Measurements from ENCODE around the gene MGAT1. TPM values are rescaled to one million over a fixed set of nuclear protein-coding genes. Genes with fewer than 3 reads are reported as not detected.
A peak's percentile ranks its signal among the peaks of the same experiment; 100 is the strongest.

The MGAT1 gene
- total and polyA plus RNA-seq, 9 donors = 66.6 to 154 (median 128) TPM

DNA sequence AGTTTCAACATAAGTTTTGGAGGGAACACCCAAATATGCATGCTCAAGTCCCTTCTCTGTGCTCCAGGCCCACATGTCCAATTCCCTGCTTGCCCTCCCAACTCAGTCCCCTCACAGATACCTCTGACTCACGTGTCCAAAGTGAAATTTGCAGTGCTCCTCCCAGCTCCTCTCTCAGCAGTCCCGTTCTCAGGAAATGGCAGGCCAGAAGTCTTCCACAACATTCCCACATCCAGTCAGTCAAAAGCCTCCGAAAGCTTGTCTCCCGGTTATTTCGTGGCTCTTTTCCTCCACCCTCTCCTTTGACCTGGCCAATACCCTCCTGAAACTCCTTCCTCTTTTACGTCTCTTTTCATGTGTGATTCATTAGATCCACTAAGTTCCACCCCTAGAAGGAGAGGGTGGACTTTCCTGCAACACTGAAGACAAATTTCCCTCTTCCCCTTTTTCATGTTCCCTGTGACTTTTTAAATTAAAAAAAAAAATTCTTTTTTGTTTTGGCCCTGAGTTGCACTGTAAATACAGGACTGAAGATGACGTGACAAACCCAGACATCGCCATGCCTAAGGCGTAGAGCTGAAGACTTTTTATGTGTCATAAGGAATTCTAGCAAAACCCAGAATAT lies 12.8 kb upstream of the MGAT1 start:
- DNase-seq = no peak
- Histone ChIP-seq H3K36me3 (no peaks in the 10 kb centered on the region), H3K4me3 (no peak overlapping the region), H3K4me1 (ENCODE audit: insufficient read depth) (peaks cover 14% of the 10 kb centered on the region), H3K27ac (no peak overlapping the region), H3K9me3 (no peaks in the 10 kb centered on the region), H3K27me3 (no peaks in the 10 kb centered on the region)
- 63 to 69% (median 68%) methylated on average over 9 of the region's 9 CpGs for WGBS, 3 donors
- TF ChIP-seq POLR2A (IDR thresholded peaks at IDR 0.05) (no peak), EP300 (IDR thresholded peaks at IDR 0.05) (no peak), CTCF (IDR thresholded peaks at IDR 0.05) (no peak)
- intact Hi-C loops (cut with DNase I) = loop anchor here in 2 of 4 donors (10.0 kb wide), 2 partner anchors 429 to 1261 kb away; partner anchors contain the start of genes RACK1 (in 1 of the 2) and RUFY1 (in 1 of the 2)

- 84 to 86% (median 84%) methylated on average over 5 of the region's 5 CpGs for WGBS, 3 donors
- no peak for DNase-seq
- Histone ChIP-seq H3K27me3 (no peaks in the 10 kb centered on the region), H3K9me3 (no peaks in the 10 kb centered on the region), H3K36me3 (no peaks in the 10 kb centered on the region), H3K27ac (no peak overlapping the region), H3K4me3 (no peak overlapping the region), H3K4me1 (ENCODE audit: insufficient read depth) (peaks cover 15% of the 10 kb centered on the region)
- TF ChIP-seq POLR2A (IDR thresholded peaks at IDR 0.05) (no peak), CTCF (IDR thresholded peaks at IDR 0.05) (no peak), EP300 (IDR thresholded peaks at IDR 0.05) (no peak)
- intact Hi-C loops (cut with DNase I) = loop anchor here in 2 of 4 donors (10.0 kb wide), 2 partner anchors 431 to 1259 kb away; partner anchors contain the start of genes RACK1 (in 1 of the 2) and RUFY1 (in 1 of the 2)
Observed at GRCh38 chr5:180813420-180813819, 10.8 kb upstream of the MGAT1 start.

- intact Hi-C loops (cut with DNase I) = loop anchor here in 2 of 4 donors (10.0 kb wide), 2 partner anchors 433 to 1257 kb away; partner anchors contain the start of genes RACK1 (in 1 of the 2) and RUFY1 (in 1 of the 2)
- H3K36me3 ChIP-seq = no peaks in the 10 kb centered on the region
- H3K4me3 ChIP-seq = peak overlapping the region; percentile 64
- H3K9me3 ChIP-seq = no peaks in the 10 kb centered on the region
- no peak for TF ChIP-seq CTCF (IDR thresholded peaks at IDR 0.05)
- TF ChIP-seq POLR2A (IDR thresholded peaks at IDR 0.05) = no peak
- no peak for TF ChIP-seq EP300 (IDR thresholded peaks at IDR 0.05)
- DNase-seq = peak in 1 of 5 donors; percentile 41
- no peaks in the 10 kb centered on the region for H3K27me3 ChIP-seq
- H3K4me1 ChIP-seq (ENCODE audit: insufficient read depth) = peaks cover 14% of the 10 kb centered on the region
- peak overlapping the region; percentile 93 to 98 for H3K27ac ChIP-seq
- WGBS, 3 donors = 81 to 88% (median 84%) methylated on average over 10 of the region's 10 CpGs
Observed at GRCh38 chr5:180811623-180812124, 9.1 kb upstream of the MGAT1 start.

DNA sequence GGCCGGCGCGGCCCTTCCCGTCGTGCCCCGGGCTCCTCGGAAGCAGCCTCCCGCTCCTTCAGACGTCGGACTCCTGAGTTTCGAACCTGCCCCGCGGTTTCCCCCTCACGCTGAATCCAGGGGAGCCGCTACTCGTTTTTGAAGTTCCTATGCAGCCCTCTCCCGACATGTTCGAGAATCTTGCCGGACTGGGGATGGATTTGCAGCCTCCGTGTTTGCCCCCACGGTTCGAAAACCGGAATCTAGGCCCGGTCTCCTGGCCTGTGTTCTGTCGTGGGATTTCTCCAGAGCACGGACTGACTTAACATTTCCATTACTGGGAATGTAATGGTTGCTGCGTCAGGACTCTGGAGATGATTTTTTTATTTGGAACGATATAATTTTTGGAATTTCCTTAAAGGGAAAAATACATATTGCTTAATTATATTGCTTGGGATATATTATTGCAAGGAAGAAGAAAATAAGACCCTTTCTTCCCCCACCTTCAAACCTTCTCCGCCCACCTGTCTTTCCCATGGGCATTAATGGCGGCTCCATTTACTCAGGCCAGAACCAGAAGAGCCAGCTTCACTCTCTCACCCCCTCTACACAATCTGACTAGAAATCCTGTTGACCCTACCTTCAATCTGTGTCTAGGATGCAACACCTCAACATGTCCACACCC lies 8.5 kb upstream of the MGAT1 start:
- WGBS, 3 donors = 7 to 8% (median 8%) methylated on average over 30 of the region's 30 CpGs
- intact Hi-C loops (cut with DNase I) = loop anchor here in 2 of 4 donors (10.0 kb wide), 2 partner anchors 434 to 1256 kb away; partner anchors contain the start of genes RACK1 (in 1 of the 2) and RUFY1 (in 1 of the 2)

More for the DNA sequence above, 8.5 kb upstream of the MGAT1 start:
- peak overlapping the region; percentile 93 to 98 for H3K27ac ChIP-seq
- H3K4me3 ChIP-seq = peak overlapping the region; percentile 64
- no peaks in the 10 kb centered on the region for H3K9me3 ChIP-seq
- peak in 3 of 5 donors; percentile 71 to 78 (median 72) for DNase-seq
- no peak for TF ChIP-seq POLR2A (IDR thresholded peaks at IDR 0.05)
- no peak for TF ChIP-seq CTCF (IDR thresholded peaks at IDR 0.05)
- no peak for TF ChIP-seq EP300 (IDR thresholded peaks at IDR 0.05)
- H3K36me3 ChIP-seq = no peaks in the 10 kb centered on the region
- H3K27me3 ChIP-seq = no peaks in the 10 kb centered on the region
- peaks cover 18% of the 10 kb centered on the region for H3K4me1 ChIP-seq (ENCODE audit: insufficient read depth)
